OCI-LY3 (cell line): Measurements from ENCODE around the gene PTPRC.
"Not testable (repeated sequence)": the region's sequence is repeated elsewhere in the genome, so short reads cannot be mapped to it uniquely, and the experiment has no call there.

Experiments used
- H2AFZ ChIP-seq: fragments of 200-600, 300-600 bp; shearing (Covaris generic); 2 replicates; pipeline ENCODE4 v1.6.0; 2014; ENCODE audit warnings: antibody characterized with exemption, low read depth, low read length
- H3K27ac ChIP-seq: fragments of 200-600, 300-600 bp; sonication (generic); 2 replicates; pipeline ENCODE4 v1.5.1; 2014; ENCODE audit warnings: mild to moderate bottlenecking, low read length, moderate library complexity, mixed read lengths
- H3K27me3 ChIP-seq: fragments of 200-600, 300-600 bp; sonication (generic); 2 replicates; pipeline ENCODE4 v1.6.1; 2014; ENCODE audit warnings: low read depth, low read length, mixed read lengths
- H3K36me3 ChIP-seq: fragments of 200-600, 300-600 bp; sonication (generic); replicated peaks from 2 replicates; pipeline ENCODE3; 2014; ENCODE audit warnings: low read depth, low read length, mixed read lengths
- H3K4me1 ChIP-seq: fragments of 300-600, 200-600 bp; sonication (generic); 2 replicates; pipeline ENCODE4 v1.6.1; 2014; ENCODE audit warnings: low read length, mixed read lengths
- H3K4me2 ChIP-seq: fragments of 200-600, 300-600 bp; sonication (generic); 2 replicates; pipeline ENCODE4 v1.6.1; 2014; ENCODE audit warnings: low read length, mixed read lengths
- H3K4me3 ChIP-seq: fragments of 300-600, 200-600 bp; sonication (generic); 2 replicates; pipeline ENCODE4 v1.5.1; 2014; ENCODE audit warnings: antibody characterized with exemption, mild to moderate bottlenecking, low read length, moderate library complexity
- H3K79me2 ChIP-seq: fragments of 300-600, 200-600 bp; shearing (Covaris generic); 2 replicates; pipeline ENCODE4 v1.6.1; 2014; ENCODE audit warnings: mild to moderate bottlenecking, low read length, mixed read lengths
- H3K9ac ChIP-seq: fragments of 300-600, 200-600 bp; shearing (Covaris generic); 2 replicates; pipeline ENCODE4 v1.6.0; 2014; ENCODE audit warnings: mild to moderate bottlenecking, low read length, moderate library complexity
- H3K9me3 ChIP-seq: fragments of 200-600, 300-600 bp; shearing (Covaris generic); 2 replicates; pipeline ENCODE4 v1.6.1; 2014; ENCODE audit warnings: low read length, mixed read lengths; ENCODE audit not compliant: insufficient read depth
- H4K20me1 ChIP-seq: fragments of 200-600, 300-600 bp; sonication (generic); 2 replicates; pipeline ENCODE4 v1.6.1; 2016; ENCODE audit warnings: low read length, mixed read lengths; ENCODE audit not compliant: insufficient read depth
- EZH2phosphoT487 ChIP-seq: fragments of 200-600 bp; shearing (Covaris generic); IDR thresholded peaks from 2 replicates; pipeline ENCODE4 v1.6.1; 2018; ENCODE audit warnings: antibody characterized with exemption, mixed run types, low read depth
- TF ChIP-seq, protein P1 (sequence below): fragments of 200-600, 300-600 bp; sonication (generic); IDR thresholded peaks from 2 replicates; pipeline ENCODE4 v1.5.1; 2014; ENCODE audit warnings: antibody characterized with exemption, low read length, low read depth

The PTPRC gene

DNA sequence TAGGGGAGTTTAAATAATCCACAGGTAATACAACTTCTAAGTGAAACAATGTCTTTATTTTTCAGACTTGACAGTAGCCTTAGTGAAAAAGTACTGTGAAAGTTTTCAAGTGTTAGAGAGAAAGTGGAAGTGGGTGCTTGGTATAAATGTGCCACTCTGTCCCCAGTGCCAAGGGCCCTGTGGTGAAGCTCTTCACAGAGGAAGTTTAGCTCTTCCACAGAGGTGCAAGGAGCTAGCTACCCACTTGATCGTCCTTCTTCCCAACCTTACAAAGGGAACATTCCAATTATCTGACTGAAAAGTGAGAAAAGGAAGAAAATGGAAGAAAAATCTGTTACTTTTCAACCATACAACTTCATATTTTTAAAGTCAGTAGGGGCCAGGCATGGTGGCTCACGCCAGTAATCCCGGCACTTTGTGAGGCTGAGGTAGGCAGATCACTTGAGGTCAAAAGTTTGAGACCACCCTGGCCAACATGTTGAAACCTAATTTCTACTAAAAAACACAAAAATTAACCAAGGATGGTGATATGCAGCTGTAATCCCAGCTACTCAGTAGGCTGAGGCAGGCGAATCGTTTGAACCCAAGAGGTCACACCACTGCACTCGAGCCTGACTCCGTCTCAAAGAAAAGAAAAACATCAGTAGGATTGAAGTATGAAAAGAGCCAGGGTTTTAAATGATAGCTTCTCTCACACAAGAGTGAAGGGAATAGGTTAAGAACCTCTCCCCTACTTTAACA, 41.0 kb upstream of the PTPRC start:
- H3K9ac ChIP-seq = no peak overlapping the region
- peak overlapping the region; percentile 23; the same call in 1 of the 2 replicates for H2AFZ ChIP-seq
- H3K27me3 ChIP-seq = no peaks in the 10 kb centered on the region
- no peaks in the 10 kb centered on the region for H3K79me2 ChIP-seq
- peaks cover 46% of the 10 kb centered on the region for H3K4me1 ChIP-seq
- H3K4me3 ChIP-seq = no peak overlapping the region
- peaks cover 22% of the 10 kb centered on the region for H3K36me3 ChIP-seq
- TF ChIP-seq, protein P1, sequence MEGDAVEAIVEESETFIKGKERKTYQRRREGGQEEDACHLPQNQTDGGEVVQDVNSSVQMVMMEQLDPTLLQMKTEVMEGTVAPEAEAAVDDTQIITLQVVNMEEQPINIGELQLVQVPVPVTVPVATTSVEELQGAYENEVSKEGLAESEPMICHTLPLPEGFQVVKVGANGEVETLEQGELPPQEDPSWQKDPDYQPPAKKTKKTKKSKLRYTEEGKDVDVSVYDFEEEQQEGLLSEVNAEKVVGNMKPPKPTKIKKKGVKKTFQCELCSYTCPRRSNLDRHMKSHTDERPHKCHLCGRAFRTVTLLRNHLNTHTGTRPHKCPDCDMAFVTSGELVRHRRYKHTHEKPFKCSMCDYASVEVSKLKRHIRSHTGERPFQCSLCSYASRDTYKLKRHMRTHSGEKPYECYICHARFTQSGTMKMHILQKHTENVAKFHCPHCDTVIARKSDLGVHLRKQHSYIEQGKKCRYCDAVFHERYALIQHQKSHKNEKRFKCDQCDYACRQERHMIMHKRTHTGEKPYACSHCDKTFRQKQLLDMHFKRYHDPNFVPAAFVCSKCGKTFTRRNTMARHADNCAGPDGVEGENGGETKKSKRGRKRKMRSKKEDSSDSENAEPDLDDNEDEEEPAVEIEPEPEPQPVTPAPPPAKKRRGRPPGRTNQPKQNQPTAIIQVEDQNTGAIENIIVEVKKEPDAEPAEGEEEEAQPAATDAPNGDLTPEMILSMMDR = no peak
- TF ChIP-seq EZH2phosphoT487 = no peak
- no peak overlapping the region for H3K4me2 ChIP-seq
- no peaks in the 10 kb centered on the region for H4K20me1 ChIP-seq
- peak overlapping the region; percentile 3; the same call in 1 of the 2 replicates for H3K27ac ChIP-seq
- H3K9me3 ChIP-seq = peaks cover 13% of the 10 kb centered on the region

DNA sequence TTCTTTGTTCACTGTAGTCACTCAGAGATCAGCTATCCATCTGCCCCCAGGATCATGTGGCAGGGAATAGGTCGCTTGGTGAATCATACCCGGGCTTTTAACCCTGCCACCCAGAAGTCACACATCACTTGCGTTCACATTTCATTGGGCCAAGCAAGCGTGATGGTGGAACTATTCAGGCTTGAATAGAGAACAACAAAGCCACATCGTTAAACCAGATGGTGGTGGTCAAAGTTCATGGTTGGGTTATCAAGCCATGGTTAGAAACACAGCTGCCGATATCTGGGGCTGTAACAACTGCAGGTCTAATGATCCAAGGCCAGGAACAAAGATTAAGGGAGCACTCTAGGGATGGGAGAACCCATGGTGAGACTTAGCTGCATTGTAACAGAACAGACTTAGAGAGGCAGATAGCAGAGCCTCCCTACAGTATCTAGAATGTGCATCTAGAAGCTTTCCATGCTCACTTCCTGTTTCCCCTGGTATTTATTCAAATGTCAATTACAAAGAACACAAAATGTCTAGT, 40.0 kb upstream of the PTPRC start:
- Histone ChIP-seq H3K36me3 (peaks cover 26% of the 10 kb centered on the region), H3K4me1 (peaks cover 50% of the 10 kb centered on the region), H3K9ac (no peak overlapping the region), H3K4me3 (0 out of 2 replicates have a peak overlapping the region, but pooled peaks have one; percentile 15), H3K27ac (peak overlapping the region; percentile 22; the same call in 1 of the 2 replicates), H3K79me2 (no peaks in the 10 kb centered on the region), H2AFZ (peak overlapping the region; percentile 61; the same call in 1 of the 2 replicates), H3K4me2 (peak overlapping the region; percentile 35), H4K20me1 (no peaks in the 10 kb centered on the region), H3K27me3 (no peaks in the 10 kb centered on the region), H3K9me3 (peaks cover 17% of the 10 kb centered on the region)
- TF ChIP-seq EZH2phosphoT487 = no peak
- TF ChIP-seq, protein P1 = no peak

DNA sequence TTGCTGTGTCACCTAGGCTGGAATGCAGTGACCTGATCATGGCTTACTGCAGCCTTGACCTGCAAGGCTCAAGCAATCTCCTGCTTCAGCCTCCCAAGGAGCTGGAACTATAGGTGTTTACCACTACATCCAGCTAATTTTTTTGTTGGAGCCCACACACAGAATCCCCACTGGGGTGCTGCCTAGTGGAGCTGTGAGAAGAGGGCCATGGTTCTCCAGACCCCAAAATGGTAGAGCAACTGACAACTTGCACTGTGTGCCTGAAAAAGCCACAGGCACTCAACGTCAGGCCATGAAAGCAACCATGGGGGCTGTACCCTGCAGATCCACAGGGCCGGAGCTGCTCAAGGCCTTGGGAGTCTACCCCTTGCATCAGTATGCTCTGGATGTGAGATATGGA, 39.1 kb upstream of the PTPRC start:
- Histone ChIP-seq H4K20me1 (no peaks in the 10 kb centered on the region), H2AFZ (no peak overlapping the region), H3K27ac (no peak overlapping the region), H3K4me2 (no peak overlapping the region), H3K9me3 (peaks cover 12% of the 10 kb centered on the region), H3K27me3 (no peaks in the 10 kb centered on the region), H3K4me3 (no peak overlapping the region), H3K79me2 (no peaks in the 10 kb centered on the region), H3K4me1 (peaks cover 50% of the 10 kb centered on the region), H3K36me3 (peaks cover 23% of the 10 kb centered on the region), H3K9ac (no peak overlapping the region)
- TF ChIP-seq EZH2phosphoT487 = no peak

DNA sequence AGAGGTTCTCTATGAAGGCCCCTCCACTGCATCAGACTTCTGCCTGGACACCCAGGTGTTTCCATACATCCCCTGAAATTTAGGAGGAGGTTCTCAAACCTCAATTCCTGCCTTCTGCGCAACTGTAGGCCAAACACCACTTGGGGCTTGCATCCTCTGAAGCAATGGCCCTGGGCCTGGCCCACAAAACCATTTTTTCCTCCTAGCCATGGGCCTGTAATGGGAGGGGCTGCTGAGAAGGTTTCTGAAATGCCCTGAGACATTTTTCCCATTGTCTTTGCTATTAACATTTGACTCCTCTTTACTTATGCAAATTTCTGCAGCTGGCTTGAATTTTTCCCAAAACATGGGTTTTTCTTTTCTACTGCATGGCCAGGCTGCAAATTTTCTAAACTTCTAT, 37.9 kb upstream of the PTPRC start:
- H3K9ac ChIP-seq = no peak overlapping the region
- peaks cover 21% of the 10 kb centered on the region for H3K36me3 ChIP-seq
- TF ChIP-seq, protein P1 = no peak
- TF ChIP-seq EZH2phosphoT487 = no peak
- H3K27me3 ChIP-seq = no peaks in the 10 kb centered on the region
- H3K4me3 ChIP-seq = no peak overlapping the region
- H3K4me2 ChIP-seq = no peak overlapping the region
- H3K9me3 ChIP-seq = peaks cover 12% of the 10 kb centered on the region
- no peaks in the 10 kb centered on the region for H3K79me2 ChIP-seq
- H3K4me1 ChIP-seq = peaks cover 56% of the 10 kb centered on the region
- H4K20me1 ChIP-seq = no peaks in the 10 kb centered on the region
- peak overlapping the region; percentile 88; the same call in 1 of the 2 replicates for H3K27ac ChIP-seq
- no peak overlapping the region for H2AFZ ChIP-seq

DNA sequence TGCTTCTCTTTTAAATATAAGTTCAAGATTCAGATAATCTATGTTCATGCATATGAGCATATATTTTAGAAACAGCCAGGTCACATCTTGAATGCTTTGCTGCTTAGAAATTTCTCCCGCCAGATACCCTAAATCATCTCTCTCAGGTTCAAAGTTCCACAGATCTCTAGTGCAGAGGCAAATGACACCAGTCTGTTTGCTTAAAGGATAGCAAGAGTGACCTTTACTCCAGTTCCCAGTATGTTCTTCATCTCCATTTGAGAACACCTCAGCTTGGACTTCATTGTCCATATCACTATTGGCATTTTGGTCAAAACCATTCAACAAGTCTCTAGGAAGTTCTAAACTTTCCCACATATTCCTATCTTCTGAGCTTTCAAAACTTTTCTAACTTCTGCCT, 37.5 kb upstream of the PTPRC start:
- peak overlapping the region; percentile 88 for H3K27ac ChIP-seq
- H3K36me3 ChIP-seq = peaks cover 21% of the 10 kb centered on the region

More for the DNA sequence above, 37.5 kb upstream of the PTPRC start:
- H3K27me3 ChIP-seq, H4K20me1 ChIP-seq, H3K79me2 ChIP-seq, H3K4me3 ChIP-seq, H2AFZ ChIP-seq, H3K9ac ChIP-seq: not testable (repeated sequence)
- Histone ChIP-seq H3K9me3 (peaks cover 12% of the 10 kb centered on the region), H3K4me1 (peaks cover 56% of the 10 kb centered on the region), H3K4me2 (peak overlapping the region; percentile 63)
